Amniotic epithelial cell (primary cell): Measurements from ENCODE around the gene BEX5.
A peak's percentile ranks its signal among the peaks of the same experiment; 100 is the strongest.
"Not testable (repeated sequence)": the region's sequence is repeated elsewhere in the genome, so short reads cannot be mapped to it uniquely, and the experiment has no call there.

Source experiments
- DNase-seq: peaks from one replicate; pipeline ENCODE4 v3.0.0-alpha.2; 2010; ENCODE audit warnings: low read depth

Gene BEX5

DNA sequence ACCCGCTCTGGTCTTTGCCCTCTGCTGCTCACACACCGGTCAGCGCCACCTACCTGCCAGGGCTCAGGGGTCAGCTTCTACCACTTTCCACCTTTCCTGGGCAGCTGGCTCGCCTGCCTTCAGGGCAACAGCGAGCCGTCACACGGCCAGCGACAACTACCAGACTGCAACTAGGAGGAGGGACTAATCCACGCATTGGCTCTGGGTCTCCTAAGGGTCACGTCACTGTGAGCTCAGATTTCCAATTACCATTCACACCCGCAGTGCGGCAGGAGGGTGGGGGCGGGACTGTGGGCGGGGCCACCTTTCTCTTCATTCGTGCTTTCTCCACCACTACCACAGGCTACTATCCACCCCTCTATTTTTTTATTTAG lies at the start of gene BEX5:
Gene BEX5, minus strand, starts transcription at position 172 of the 374 bp plus-strand sequence. CDS start 1,712 bp downstream, outside the sequence.
- DNase-seq: peak; percentile 1

DNA sequence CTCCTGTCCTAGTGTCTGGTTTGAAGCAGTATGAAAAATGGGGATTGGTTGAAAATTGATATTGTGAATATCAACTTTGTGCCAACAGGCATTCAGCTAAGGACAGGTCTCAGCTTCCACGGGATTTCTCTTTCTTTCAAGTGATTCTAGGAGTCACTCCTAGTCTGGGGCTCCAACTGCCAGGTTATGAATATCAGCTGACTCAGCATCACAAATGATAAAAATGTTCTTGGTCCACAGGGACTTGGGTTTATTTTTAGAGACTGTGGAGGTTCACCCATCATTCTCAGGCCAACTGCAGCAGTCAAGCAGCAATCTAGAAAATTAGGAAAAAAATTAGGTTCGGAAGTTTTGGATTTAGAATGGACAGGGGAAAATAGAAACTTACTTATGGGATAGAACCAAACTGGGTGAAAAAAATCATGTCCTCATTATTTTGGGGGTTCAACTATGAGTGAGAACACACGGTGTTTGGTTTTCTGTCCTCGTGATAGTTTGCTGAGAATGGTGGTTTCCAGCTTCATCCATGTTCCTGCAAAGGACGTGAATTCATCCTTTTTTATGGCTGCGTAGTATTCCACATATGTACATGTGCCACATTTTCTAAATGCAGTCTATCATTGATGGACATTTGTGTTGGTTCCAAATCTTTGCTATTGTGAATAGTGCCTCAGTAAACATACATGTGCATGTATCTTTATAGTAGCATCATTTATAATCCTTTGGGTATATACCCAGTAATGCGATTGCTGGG lies 30.4 kb upstream of the BEX5 start:
- no peak for DNase-seq

DNA sequence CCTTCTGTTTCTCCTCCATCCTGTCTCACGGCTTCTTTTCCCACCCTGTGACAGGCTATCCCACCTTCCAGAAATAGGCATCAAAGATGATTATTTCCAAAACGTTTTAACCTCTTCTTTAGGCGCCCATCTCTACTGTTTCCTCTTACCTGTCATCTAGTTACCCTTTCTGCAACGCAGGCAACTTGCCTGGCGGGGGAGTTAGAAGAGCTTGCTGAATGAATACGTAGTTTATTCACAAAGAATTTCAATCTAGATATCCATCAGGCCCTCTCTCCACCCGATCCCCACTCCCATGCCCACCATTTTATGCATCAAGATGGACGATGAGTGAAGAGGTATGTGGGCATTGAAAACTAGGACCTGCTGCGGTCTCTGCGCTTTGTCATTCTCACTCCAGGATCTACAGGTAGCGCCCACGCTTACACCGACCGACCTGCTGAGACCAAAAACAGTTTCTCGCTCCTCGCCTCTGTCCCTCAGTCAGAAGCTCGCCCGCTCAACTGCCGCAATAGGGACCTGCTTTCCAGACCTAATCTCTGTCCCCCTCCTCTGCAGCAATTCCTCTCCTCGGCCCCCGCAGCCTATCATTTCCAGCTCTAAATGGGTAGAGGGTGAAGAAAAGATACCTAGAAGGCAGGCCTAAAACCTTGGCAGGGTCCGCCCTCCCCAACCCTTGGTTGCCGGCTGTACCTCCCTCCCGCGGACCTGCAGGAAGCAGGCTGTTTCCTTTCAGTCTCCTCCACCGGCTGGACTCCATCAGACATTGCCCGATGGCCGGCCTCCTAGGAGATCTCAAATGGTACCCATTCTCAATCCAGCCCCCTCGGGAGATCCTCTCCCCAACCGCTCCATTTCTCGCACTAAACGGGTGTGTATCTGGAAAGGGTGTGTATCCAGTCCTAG lies 624 bp downstream of the BEX5 start:
- no peak for DNase-seq

DNA sequence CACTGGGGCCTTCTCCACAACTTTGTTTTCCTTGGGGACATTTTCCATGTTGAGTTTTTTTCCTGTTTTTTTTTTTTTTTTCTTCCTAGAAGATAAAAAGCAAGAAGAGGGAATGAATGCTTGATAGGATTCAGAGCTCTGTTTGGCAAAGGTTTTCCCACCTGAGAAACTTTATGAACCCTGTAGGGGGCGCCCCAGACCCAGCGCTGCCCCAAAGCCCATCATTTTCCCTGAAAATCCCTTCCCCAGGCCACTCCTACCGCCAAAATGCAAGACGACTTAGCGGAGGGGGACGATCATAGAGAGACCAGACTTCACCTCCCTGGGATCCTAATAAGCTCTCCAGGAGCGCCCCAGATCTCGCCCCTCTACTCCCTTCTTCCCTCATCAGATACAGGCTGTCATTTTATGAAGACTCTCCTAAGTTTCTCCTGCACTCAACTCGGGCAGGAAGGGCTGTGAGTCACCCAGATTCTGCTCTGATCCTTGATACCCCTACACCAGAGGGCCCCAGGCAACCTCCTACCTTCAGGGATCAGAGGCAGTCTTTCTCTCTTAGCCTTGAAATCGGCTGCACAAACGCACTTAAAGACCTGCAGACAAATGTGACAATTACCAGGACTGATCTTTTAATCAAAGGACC lies 1.4 kb downstream of the BEX5 start:
- DNase-seq: no peak

DNA sequence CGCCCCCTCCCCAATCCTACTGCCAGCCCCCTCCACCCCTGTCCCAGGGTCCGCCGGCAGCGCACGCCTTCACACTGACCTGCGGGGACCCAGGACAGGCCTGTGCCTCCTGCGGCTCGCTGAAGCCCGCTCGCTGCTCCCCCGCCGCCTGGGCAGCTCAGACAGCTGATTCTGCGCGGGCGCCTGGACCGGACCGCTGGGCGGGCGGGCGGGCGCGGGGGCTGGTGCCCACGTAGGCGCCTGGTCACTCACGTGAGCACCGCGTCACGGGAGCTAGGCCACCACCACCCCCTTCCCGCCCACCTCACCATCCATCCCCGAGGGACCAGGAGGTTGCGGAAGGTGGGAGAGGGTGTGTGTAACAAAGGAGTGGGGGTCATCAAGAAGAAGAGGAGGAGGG lies 13.5 kb downstream of the BEX5 start, which contains the start of gene TCEAL6:
Gene TCEAL6, minus strand, starts transcription at position 208 of the 400 bp plus-strand sequence.
- not testable (repeated sequence) for DNase-seq

DNA sequence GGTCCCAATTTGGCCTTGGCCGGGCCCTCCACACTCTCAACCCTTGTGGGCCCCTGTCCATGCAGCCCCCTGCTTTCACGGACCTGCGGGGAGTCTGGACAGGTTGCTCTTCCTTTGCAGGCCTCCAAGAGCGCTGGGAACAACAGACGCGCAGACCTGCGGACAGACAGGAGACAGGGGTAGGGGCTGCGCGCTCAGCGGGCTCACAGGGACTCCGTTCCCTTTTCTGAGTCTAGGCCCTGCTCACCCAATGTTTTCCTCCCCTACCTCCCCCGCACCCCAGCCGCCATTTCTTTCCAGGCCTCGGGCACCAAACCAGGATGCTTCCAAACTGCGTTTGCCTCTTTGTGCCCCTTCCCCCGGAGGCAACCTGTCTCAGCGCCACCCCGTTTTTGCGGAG lies 14.1 kb downstream of the BEX5 start:
- DNase-seq: not testable (repeated sequence)

DNA sequence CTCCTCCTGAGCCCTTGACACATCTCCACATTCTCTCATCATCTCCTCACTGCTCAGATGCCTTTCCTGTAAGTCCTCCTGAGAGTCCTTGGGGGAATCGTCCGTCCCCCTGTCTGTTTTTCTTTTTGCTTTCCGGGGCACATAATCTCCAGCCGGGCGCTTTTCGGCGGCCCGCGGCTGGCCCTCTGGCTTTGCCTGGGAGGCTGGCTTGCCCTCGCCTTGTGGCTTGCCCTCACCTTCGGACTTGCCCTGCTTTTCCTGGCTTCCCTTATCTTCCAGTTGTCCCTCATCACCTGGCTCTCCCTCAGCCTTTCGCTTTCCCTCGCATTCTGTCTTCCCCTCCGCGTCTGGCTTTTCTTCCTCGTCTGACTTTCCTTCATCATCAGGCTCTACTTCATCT lies 14.9 kb downstream of the BEX5 start:
- DNase-seq: not testable (repeated sequence)

DNA sequence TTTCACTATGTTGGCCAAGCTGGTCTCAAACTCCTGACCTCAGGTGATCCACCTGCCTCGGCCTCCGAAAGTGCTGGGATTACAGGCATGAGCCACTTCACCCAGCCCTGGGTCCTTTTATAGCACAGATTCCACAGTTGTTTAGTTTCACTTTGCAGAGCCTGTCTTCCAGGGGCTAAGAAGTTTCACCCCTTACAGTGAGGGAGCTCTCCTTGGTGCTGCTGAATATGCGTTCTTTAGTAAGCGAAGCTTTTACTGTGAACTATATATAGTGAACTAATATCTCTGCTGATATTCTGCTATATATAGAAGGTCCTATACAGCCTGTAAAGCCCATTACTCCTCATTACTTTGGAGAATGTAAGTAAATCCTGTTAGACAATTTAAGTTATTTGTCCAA lies 17.7 kb downstream of the BEX5 start:
- peak; percentile 1 for DNase-seq

DNA sequence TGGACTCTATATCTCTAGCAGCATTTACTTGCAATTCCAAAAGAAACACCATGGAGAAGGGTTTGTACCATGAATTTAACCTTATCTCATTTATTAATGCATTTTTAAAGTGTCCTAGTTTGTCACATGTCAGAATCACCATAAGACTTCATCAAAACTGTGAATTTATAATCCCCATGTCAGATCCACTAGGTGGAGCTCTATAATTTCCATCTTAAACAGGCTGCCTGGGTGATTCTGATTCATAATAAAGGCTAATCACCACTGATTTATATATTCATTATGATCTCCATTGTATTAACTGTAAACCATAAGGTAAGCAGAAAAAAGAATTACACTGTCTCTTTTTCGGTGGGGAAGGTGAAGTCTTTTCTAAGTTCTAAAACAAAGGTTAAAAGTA lies 26.3 kb downstream of the BEX5 start:
- DNase-seq: peak; percentile 1

DNA sequence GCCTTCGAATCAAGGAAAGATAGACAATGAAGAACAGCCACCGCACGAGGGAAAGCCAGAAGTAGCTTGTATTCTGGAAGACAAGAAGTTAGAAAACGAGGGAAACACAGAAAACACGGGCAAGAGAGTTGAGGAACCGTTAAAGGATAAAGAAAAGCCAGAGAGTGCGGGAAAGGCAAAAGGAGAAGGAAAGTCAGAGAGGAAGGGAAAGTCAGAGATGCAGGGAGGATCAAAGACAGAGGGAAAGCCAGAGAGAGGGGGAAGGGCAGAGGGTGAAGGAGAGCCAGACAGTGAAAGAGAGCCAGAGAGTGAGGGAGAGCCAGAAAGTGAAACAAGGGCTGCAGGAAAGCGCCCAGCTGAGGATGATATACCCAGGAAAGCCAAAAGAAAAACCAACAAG lies 28.9 kb downstream of the BEX5 start:
- DNase-seq: no peak

DNA sequence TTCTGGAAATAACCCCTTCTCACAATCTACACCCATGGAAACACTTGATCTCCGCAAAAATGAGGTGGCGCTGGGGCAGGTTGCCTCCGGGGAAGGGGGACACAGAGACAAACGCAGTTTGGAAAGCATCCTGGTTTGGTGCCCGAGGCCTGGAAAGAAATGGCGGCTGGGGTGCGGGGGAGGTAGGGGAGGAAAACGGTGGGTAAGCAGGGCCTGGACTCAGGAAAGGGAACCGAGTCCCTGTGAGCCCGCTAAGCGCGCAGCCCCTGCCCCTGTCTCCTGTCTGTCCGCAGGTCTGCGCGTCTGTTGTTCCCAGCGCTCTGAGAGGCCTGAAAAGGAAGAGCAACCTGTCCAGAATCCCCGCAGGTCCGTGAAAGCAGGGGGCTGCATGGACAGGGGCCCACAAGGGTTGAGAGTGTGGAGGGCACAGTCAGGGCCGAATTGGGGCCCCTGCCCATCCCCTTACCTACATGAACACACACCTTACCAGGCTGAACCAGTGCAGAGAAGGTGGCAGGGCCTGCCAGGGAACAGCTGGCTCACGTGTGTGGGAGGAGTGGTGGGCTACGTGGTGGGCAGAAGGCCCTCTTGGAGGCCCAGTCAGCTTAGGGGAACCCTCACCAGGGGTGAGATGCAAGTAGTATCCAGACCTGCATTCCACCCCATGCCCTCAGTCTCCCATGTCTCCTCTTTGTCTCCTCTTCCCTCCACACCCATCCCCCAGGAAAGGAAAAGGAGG lies 29.5 kb downstream of the BEX5 start:
- DNase-seq: not testable (repeated sequence)

DNA sequence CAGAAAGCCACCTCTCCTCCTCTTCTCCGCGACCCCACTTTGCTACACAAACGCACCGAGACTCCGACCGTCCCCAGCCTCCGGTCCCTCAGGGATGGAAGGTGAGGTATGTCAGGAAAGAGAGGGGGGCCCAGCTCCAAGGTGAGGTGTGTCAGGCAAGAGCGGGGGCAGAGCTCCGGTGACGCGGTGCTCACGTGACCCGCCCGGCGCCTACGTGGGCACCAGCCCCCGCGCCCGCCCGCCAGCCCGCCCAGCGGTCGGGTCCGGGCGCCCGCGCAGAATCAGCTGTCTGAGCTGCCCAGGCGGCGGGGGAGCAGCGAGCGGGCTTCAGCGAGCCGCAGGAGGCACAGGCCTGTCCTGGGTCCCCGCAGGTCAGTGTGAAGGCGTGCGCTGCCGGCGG lies 30.3 kb downstream of the BEX5 start, which contains the start of gene TCEAL2:
Gene TCEAL2, plus strand, starts transcription at position 244 of the 400 bp plus-strand sequence. CDS start 1,152 bp downstream, outside the sequence.
- not testable (repeated sequence) for DNase-seq

DNA sequence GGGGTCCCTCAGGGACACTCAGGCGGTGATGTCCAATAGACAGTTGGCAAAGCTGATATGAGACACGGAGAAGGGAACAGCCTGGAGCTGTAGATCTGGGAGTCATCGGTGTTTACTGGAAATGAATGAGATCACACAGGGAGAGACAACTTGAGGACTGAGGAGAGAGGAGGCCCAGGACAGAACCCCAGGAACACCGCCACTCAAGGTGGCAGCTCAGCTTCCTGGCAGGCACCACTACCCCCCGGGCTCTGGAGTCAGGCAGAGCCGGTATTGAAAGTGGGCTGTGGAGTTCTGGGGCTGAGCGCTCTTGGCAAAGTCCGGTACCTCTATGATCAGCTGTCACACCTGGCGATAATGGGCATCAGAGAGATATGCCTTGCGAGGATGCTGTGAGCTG lies 30.8 kb downstream of the BEX5 start:
- not testable (repeated sequence) for DNase-seq

DNA sequence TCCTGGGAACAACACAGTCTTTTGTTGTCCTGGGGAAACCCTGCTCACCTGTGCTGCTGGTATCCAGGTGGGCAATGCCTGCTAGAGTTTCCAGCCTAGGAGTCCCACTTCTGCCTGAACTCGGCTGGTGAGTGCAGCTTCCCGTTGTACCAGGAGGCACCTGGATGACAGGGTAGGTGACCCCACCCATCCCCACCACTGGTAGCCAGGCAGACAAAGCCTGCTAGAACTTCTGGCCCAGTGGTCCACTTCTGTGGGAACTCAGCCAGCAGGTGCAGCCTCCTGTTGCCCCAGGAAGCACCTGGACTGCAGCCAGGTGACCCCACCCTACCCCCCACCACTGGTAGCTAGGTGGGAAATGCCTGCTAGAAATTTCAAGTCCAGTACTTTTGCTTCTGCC lies 40.0 kb downstream of the BEX5 start:
- DNase-seq: no peak

DNA sequence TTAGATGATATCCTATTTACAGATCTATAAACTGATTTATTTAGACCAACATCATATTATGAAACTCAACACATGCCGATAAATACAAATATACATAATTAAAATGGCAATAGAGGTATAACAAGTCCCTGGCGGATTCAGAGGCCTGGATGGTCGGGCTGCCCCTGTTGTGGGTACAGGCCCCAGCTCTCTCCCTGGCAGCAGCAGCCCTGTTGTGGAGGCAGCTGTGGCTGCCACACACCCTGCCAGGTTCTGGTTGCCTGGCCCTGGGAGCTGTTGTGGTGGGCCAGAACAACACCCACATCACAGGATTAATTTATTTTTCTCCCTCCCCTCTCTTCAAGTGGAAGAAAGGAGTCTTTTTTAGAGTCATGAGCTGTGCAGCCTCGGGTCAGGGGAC lies 42.4 kb downstream of the BEX5 start:
- no peak for DNase-seq
